ENCODE measurements around the gene CECR2. TPM values are rescaled to one million over a fixed set of nuclear protein-coding genes. Genes with fewer than 3 reads are reported as not detected.
A peak's percentile ranks its signal among the peaks of the same experiment; 100 is the strongest.

Gene CECR2
- total RNA-seq, 1 donor from 2014 or later, result 1.4 TPM

DNA sequence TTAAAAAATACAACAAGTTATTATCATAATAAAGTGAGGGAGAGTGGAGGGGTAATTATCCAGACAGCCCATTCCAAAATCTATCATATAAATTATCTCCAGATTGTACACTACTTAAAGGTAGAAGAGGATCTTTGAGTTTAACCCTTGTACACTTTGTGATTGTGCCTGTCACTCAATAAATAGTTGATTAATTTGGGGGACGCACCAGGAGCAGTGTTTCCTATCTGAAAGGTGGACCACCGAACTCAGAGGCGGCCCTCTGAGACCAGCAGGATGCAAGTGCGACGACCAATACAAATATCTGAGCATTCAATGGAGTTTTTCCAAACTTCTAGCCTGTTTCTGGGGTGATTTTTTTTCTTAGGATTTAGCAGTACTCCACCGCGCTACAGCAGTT lies 1.1 kb upstream of the CECR2 start:
- H3K27me3 ChIP-seq, result peaks cover 12% of the 10 kb centered on the region
- peak overlapping the region; percentile 57 to 62 for H3K4me3 ChIP-seq

DNA sequence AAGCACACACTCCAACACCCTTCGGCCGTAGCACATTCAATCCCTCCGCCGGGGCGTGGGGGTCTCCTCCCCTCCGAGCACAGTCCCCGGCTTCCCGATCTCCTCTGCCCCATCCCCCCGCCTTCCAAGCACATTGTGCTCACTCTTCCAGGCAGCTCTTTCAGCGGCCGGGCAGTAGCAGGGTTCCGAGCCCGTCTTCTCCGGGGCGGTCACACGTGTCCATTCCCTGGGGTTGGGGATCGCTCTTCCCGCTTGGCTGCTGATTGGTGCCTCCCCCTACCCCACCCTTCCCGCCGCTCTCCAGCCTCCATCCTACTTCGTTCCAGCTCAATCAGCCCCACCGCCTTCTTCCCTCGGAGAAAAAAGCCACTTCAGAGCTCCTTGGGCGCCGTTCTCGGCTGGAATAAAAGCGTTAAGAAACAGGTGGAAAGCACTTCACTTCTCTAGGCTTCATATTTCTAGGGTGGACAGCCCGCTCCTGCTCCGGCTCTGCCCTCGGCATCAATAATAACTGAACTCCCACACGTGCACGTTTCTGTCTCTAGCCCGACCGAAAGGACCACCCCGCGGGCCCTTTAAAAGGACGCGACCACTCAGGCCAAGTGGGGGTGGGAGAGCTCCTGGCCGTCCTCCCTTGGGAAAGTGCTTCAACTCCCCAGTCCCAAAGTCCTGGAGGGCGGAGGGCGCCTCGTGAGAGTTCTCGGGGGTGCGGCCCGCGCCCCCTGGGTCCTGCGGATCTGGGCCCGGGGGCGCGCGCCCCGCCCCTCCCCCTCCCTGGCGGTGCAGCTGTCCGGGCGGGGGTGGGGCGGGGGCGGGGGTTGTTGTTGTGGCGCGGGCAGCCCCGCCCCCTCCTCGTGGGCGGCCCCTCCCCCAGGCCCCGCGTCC lies 464 bp upstream of the CECR2 start:
- Histone ChIP-seq H3K4me1 (peaks cover 3 to 12% of the 10 kb centered on the region in 2 donors), H3K9me3 (no peaks in the 10 kb centered on the region), H3K36me3 (no peaks in the 10 kb centered on the region), H3K4me3 (peak overlapping the region; percentile 57 to 62), H3K27ac (no peak overlapping the region), H3K27me3 (peaks cover 12% of the 10 kb centered on the region)
- no peak for DNase-seq (ENCODE audit: low spot score in 2 of 2)
- intact Hi-C loops (cut with DNase I), result no loop called here
- TF ChIP-seq, protein P1, sequence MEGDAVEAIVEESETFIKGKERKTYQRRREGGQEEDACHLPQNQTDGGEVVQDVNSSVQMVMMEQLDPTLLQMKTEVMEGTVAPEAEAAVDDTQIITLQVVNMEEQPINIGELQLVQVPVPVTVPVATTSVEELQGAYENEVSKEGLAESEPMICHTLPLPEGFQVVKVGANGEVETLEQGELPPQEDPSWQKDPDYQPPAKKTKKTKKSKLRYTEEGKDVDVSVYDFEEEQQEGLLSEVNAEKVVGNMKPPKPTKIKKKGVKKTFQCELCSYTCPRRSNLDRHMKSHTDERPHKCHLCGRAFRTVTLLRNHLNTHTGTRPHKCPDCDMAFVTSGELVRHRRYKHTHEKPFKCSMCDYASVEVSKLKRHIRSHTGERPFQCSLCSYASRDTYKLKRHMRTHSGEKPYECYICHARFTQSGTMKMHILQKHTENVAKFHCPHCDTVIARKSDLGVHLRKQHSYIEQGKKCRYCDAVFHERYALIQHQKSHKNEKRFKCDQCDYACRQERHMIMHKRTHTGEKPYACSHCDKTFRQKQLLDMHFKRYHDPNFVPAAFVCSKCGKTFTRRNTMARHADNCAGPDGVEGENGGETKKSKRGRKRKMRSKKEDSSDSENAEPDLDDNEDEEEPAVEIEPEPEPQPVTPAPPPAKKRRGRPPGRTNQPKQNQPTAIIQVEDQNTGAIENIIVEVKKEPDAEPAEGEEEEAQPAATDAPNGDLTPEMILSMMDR (IDR thresholded peaks at IDR 0.05), result no peak

More for the DNA sequence above, 1.1 kb upstream of the CECR2 start:
- H3K9me3 ChIP-seq, result no peaks in the 10 kb centered on the region
- DNase-seq (ENCODE audit: low spot score in 2 of 2), result no peak
- intact Hi-C loops (cut with DNase I), result no loop called here
- no peaks in the 10 kb centered on the region for H3K36me3 ChIP-seq
- H3K4me1 ChIP-seq, result peaks cover 3 to 12% of the 10 kb centered on the region in 2 donors
- TF ChIP-seq, protein P1 (IDR thresholded peaks at IDR 0.05), result no peak
- no peak overlapping the region for H3K27ac ChIP-seq

DNA sequence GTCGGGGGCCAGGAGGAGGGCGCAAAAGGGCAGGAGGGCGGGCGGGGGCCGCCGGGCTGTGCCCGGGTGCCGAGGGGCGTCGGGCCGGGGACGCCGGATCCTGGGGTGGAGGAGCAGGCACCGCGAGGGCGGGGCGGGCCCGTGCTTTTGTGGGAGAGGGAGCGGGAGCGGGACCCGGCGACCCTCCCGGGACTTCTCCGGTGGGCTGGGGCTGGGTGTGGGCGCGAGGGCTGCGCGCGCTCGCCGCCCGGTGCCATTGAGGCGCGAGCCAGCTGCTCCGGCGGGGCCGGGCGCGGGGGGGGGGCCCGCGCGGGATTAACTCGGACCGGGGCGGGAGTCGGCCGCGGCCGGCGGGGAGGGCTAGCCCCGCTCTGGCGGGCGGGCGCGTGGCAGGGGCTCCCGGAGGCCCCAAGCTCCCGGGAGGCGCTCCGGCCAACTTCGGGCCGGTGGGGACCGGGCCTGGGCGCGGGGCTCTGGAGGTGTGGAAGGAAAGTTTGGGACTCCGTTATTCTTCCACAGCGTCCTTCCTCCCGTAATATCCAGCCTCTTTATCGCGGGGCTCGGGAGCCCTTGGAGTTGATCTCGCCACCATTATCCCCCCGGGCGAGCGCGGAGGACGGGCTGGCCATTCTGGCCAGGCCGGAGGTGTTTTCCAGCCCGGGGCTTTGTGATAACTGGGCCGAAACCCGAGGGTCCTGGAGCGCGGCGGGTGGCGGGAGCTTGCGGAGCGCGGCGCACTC lies 936 bp downstream of the CECR2 start:
- peaks cover 3 to 12% of the 10 kb centered on the region in 2 donors for H3K4me1 ChIP-seq
- DNase-seq (ENCODE audit: low spot score in 2 of 2), result no peak
- H3K4me3 ChIP-seq, result peak overlapping the region; percentile 57 to 62
- no peak overlapping the region for H3K27ac ChIP-seq
- peaks cover 12% of the 10 kb centered on the region for H3K27me3 ChIP-seq
- intact Hi-C loops (cut with DNase I), result no loop called here
- H3K36me3 ChIP-seq, result no peaks in the 10 kb centered on the region
- no peaks in the 10 kb centered on the region for H3K9me3 ChIP-seq
- TF ChIP-seq, protein P1 (IDR thresholded peaks at IDR 0.05), result no peak

DNA sequence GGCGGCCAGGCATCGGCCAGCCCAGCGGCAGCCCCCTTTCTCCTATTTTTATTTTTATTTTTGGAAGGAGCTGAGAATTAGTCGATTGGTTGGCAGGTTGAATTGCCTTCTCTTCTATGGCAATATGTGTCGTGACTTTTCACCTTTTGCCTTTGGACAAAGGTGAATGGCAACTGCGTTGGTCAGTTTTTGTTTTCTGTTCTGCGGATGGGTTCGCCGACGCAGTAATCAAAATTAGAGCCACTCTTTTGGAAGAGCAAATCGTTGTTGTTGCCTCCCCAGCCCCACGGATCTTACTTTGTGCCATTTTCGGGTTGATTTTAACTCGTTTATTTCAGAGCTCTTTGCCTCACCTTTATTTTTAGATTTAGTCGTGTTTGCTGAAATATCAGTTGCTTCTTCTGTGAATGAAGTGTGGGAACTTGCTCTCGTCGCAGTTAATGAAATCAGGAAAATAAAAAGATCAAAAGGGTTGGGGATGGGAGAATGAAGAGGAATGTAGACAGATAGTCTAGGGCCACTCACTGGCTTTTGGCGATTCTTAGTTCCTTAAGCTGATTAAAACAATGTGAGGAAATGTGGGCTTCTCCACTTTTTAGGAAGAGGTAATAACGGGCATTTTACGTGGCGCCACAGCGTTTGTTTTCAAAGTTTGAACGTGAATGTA lies 1.6 kb downstream of the CECR2 start:
- Histone ChIP-seq H3K27me3 (peaks cover 12% of the 10 kb centered on the region), H3K9me3 (no peaks in the 10 kb centered on the region), H3K36me3 (no peaks in the 10 kb centered on the region), H3K4me1 (peaks cover 3 to 12% of the 10 kb centered on the region in 2 donors), H3K27ac (no peak overlapping the region), H3K4me3 (peak overlapping the region; percentile 57 to 62)
- TF ChIP-seq, protein P1 (IDR thresholded peaks at IDR 0.05), result no peak
- intact Hi-C loops (cut with DNase I), result no loop called here
- DNase-seq (ENCODE audit: low spot score in 2 of 2), result no peak

DNA sequence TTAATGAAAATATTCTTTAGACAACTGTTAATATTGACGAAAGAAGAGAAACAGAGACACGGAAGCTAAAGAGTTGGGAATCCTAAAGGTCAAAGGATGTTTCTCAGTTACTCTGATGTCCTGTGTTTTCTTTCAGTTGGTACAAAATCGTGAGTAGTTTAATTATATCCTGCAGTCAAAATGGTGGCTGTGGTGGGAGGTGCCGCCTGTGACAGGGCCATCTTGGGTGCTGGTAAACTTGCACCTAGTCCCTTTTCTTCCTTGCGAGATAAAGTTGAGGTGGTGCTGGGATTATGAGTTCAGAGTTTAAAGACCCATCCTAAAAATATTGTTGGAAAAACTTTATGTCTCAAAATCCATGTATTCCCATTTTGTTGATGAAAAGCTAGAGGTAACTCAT lies 2.2 kb downstream of the CECR2 start:
- Histone ChIP-seq H3K4me1 (peaks cover 3 to 12% of the 10 kb centered on the region in 2 donors), H3K27me3 (peaks cover 11% of the 10 kb centered on the region), H3K4me3 (no peak overlapping the region), H3K9me3 (no peaks in the 10 kb centered on the region), H3K27ac (no peak overlapping the region), H3K36me3 (no peaks in the 10 kb centered on the region)
- no peak for DNase-seq (ENCODE audit: low spot score in 2 of 2)
- TF ChIP-seq, protein P1 (IDR thresholded peaks at IDR 0.05), result no peak
- intact Hi-C loops (cut with DNase I), result no loop called here

Measured in ascending aorta (tissue), 2 donors.